ENCODE measurements around the gene SLC9C1.

The SLC9C1 gene

DNA sequence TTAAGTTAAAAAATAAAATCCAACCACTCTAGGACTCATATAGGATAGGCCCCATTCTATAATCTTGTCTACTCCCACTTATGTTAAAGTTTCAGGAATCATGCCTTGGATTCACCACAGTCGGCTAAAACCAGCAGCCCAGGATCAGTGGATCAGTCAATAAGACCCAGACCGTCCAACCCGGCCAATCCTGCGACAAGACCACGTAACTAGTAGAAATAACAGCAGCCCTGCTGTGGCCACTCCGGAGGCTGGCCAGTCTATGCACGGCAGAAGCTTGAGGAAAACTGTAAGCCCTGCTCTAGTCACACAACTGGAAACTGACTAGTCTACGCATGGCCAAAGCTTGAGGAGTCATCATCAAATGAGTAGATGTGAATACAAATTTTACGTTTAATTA lies 12.8 kb upstream of the SLC9C1 start:
- no peak for DNase-seq (ENCODE audit: low read depth)

DNA sequence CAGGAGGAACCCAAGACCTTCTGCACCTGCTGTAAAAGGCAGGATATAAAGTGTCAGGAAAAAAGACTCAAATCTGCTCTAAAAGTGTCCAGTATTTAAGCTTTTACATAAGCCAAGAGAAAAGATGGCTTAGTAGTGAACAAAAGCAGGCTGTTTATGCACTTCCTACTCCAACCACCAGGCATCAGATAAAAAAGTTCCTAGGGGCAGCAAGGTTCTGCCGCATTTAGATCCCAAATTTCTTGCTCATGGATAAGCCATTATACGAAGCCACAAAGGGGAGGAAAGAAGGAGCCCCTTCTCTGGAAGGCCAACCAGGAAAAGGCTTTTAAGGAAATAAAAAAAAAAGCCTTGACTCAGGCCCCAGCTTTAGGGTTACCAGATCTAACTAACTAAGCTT lies 10.6 kb upstream of the SLC9C1 start:
- no peak for DNase-seq (ENCODE audit: low read depth)

DNA sequence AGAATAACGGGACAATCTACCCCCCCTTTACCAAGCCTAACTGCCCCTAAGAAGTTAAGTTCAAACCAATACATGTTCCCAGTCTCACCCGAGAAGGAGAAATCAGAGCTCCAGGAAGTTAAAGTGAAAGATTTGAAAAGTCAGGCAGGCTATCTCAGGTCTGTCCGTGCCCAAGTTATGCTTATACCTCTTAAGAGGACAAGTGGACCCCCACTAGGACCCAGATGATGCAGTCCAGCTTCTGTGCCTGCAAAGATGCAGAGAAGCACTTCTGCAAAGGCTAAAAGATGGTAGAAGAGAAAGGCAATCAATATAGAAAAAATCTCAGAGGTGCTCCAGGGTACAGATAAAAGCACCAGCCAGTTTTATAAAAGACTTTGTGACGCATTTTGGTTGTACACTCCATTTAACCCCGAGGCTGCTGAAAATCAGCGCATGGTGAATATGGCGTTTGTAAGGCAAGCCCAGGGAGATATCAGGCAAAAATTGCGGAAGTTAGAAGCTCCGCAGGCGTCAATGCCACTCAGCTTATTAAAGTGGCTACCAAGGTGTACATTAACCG lies 9.8 kb upstream of the SLC9C1 start:
- no peak for DNase-seq (ENCODE audit: low read depth)

DNA sequence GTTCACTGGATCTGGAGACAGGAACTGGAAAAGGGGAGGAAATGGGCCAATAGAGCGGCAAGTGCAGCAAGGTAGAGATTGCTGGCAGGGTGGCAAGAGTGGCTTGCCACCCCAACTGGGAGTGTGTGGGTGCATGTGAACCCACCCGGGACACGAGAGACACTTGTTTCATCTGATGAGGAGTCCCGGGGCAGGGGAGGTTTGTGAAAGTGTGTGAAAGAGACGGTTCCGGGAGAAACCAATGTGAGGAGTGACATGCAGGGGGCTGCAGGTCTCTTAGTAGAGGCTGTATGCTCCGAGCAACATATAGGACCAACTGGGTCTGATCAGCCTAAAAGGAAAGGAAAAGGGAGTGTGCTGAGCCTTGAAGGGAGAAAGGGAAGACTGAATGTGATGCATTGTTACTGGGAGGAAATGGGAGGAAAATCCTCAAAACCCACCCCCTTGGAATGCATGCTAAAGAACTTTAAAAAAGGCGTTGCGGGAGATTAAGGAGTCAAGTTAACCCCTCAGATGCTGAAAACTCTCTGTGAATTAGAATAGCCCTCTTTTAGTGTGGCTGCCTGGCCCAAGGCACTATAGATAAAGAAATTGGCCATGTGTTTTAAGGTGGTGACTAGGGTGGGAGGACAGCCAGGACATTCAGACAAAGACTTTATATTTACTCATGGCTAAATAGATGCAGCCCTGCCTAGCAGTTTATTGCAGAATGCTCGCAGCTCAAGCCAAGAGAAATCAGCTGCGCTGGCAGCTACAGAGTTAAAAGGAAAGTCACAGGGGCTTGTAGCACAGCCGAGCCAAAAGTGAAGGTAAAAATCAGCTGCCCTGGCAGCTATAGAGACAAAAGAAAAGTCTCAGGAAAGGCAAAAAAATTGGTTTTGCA lies 9.1 kb upstream of the SLC9C1 start:
- DNase-seq (ENCODE audit: low read depth), result no peak

DNA sequence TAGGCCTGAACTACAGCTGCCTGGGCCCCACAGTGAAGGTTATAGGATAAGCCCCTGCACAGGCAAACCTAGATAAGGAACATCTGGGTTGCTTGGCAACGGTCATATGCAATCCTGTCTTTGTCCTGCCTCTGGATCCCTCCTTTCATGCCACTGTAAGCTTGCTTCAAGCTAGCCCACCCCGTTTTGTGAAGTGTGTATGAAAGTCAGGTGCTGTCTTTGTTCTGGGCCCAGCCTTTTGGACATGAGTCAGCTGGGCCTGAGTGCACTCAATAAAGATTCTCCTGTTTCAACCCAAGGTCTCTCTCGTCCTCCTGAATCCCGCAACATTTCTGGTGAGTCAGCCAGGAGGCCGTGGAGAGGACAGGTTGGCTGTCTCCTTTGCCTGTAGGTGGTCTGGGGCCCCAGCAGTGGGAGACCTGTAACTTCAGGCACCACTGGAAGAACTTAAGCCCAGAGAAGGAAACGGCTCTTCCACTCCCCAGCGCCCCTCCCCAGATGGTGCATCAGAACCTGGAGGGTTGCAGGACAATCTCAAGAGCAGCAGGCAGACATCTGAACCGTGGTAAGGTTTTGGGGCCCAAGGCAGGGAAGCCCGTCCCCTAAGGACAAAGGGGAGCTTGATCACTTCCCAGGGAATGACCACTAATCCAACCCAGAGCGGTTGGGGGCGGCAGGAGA lies 8.3 kb upstream of the SLC9C1 start:
- no peak for DNase-seq (ENCODE audit: low read depth)

DNA sequence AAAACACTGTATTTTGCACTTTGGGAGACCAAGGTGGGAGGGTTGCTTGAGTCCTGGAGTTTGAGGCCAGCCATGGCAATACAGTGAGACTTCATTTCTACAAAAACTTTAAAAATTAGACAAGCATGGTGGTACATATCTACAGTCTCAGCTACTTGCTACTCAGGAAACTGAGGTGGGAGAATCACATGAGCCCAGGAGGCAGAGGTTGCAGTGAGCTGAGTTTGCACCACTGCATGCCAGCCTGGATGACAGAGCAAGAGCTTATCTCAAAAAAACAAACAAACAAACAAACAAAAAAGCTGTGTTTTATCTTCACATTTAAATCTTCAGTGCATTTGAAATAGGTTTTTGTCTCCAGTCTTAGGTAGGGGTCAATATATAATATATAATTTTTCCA lies 4.8 kb upstream of the SLC9C1 start:
- no peak for DNase-seq (ENCODE audit: low read depth)

DNA sequence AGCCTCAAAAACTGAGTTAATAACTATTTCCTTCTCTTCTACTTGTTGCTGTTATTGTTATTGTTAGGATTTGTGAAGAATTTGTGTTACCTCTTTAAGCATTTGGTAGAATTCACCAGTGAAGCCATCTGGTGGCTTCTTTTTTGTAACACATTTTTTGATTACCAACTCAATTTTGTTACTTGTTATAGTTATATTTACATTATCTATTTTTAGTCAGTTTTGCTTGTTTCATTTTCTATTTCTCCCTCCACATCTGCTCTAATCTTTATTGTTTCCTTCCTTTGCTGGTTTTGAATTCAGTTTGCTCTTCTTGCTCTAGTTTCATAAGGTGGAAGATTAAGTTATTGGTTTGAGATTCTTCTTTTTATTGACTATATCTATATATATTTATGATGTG lies 3.7 kb upstream of the SLC9C1 start:
- DNase-seq (ENCODE audit: low read depth), result no peak

DNA sequence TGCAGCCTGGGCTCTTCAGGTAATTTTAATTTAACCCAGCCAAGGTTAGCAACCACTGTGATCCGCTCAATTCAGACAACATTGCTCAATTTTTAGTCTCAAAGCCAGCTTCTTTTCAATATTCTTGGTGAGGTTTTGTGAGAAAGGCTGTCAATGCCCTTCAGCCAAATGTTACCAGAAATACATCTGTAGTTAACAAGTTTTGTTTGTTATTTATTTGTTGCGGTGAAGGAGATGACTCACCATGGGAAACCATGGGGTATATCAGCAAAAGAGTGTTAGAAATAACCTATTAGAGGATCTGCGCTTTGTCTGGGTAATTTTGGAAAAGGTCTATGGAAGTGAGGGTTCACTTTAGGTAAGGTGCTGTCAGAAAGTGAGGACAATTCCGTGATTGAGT lies 5.0 kb downstream of the SLC9C1 start:
- no peak for DNase-seq (ENCODE audit: low read depth)

DNA sequence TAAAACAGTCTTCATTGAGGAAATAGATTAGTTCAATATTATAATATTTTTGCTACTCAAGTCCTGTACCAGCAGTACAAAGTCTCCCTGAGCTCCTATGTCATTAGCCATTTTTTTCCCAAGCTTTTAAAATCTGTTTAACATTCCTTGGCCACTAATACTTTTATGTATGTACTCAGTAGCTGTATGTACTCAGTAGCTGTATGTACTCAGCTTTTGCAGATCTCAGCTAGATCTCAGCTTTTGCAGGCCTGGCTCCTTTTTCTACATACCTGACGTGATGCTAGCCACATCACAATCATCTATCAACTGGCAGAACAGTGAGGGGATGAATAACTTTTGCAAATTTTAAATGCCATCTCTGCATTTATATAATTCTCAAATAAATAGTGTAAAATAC lies 13.8 kb downstream of the SLC9C1 start:
- no peak for DNase-seq (ENCODE audit: low read depth)

DNA sequence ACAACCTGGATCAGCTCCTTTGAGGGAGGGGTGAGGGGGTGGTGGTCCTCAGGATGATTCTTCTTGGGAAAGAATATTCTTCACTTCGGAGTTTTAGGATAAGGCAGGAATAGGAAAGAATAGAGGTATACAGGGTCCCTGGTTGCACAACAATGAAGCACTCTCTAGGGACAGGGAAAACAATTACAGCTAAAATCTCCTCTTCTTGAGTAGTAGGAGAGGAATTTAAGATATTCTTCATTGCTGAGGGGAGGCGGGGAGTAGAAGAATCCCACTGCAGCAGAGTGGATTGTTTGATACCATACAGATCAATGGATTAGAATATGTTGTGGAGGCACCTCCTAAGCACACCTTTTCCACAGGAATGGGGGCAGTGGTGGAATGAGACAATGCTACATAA lies 20.5 kb downstream of the SLC9C1 start:
- DNase-seq (ENCODE audit: low read depth), result no peak

DNA sequence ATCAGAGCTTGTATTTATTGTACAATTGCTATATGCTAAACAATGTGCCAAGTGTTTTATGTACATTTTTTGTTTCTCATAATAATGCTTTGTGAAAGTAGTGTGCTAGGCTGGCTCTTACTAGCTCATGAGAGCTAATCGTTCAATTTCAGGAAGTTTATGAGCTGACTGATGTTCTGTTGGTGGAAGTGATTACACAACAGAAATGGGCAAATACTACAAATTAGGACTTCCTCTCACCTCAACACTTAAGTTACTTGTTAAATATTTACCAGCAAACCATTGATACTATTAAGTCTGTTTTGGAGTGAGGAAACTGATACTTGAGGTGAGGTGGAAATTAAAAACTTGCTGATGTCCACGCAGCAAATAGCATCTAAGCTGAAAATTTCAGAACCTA lies 32.3 kb downstream of the SLC9C1 start:
- no peak for DNase-seq (ENCODE audit: low read depth)

DNA sequence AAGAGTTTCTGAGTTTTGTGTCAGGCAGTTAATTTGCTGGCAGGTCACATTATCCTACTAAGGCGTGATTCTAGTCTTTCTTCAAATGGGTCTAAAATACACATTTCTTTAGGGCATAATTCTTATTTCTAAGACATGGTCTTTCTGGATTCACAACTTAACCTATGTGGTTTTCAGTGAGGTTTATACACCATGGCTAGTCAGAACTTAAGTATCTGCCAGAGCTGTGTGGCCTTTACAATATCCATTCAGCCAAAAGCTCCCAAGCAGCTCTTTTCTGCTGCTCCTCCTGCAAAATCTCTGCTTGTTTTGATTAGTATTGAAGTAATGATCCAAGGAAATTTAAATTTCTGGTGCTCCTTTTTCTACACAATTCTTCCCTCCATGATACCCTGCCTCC lies 33.5 kb downstream of the SLC9C1 start:
- DNase-seq (ENCODE audit: low read depth), result no peak

DNA sequence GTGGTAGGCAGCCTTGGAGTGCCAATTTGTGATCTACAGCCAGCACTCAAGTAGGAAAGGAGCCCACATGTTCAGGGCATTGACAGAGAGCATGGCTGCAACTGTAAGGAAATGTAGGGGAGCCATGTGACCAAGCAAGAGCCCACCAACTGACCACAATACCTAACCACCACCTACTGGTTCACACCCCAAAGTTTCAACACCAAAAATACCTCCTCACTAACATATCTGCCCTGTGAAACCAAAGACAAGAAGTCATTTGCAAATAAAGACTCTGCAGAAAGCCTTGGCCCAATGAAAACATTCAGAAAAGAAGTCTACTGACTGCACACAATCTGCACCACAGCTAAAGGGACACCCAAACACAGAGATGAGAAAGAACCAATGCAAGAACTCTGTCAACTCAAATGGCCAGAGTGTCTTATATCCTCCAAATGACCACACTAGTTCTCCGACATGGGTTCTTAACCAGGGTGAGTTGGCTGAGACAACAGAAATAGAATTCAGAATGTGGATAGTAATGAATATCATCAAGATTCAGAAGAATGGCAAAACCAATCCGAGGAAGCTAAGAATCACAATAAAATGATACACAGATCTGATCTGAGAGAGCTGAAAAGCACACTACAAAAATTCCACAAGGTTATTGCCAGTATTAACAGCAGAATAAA lies 40.6 kb downstream of the SLC9C1 start:
- no peak for DNase-seq (ENCODE audit: low read depth)

DNA sequence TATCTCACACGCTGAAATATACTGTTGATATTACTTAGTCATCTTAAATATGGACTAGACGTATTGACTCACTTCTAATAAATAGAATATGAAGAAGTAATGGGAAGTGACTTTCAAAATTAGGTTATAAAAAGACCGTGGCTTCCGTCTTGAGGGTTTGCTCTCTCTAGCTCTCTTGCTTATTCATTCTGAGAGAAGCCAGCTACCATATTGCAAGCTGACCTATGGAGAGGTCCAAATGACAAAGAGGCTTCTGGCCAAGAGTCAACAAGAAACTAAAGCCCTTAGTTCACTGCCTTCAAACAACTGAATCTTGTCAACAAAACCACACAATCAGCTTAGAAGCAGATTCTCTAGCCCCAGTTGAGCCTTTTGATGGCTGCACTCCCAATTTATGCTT lies 46.1 kb downstream of the SLC9C1 start:
- no peak for DNase-seq (ENCODE audit: low read depth)

DNA sequence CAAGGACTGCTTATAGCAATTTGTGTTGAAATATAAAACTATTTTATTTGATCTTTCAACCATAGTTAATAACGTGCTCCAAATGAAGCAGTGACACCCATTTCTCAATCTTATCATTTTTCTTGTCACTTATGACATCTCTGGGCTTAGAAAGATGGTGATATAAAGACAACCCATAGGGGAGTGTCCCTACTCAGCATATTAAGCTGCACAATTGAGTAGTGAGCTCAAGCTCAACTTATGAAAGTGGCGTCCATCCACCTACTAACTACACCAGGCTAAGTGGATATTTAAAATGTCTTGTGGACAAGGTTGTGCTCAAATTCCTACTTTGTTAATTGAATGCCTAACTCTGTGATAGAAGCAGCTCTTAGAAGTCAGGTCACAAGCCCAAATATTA lies 46.7 kb downstream of the SLC9C1 start:
- DNase-seq (ENCODE audit: low read depth), result no peak

DNA sequence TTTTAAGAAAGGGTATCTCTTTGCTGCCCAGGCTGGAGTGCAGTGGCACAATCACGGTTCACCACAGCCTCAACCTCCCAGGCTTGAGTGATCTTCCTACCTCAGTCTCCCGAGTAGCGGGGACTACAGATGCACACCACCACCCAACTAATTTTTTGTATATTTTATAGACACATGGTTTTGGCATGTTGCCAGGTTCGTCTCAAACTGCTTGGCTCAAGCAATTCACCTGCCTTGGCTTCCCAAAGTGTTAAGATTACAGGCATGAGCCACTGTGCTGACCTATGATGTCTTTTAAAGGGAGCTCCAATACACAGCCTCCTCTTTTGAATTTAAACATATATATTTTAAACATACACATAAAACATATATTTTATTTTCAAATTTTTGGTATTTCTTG lies 60.9 kb downstream of the SLC9C1 start:
- no peak for DNase-seq (ENCODE audit: low read depth)

DNA sequence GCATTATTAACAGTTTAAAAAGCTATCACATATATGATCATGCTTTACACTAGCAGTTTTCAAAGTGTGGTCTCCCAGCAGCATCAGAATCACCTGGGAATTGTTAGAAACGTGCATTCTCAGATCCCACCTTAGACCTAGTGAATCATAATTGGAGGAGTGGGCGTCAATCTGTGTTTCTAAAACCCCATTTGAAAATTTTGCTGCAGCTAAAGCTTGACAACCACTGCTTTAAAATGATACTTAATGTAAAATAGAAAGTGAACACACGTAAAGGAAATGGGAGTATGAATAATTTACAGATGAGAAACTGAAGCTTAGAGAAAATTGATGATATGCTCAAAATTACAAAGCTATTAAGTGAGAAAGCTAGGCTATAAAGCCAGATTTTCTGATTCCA lies 62.3 kb downstream of the SLC9C1 start:
- no peak for DNase-seq (ENCODE audit: low read depth)

DNA sequence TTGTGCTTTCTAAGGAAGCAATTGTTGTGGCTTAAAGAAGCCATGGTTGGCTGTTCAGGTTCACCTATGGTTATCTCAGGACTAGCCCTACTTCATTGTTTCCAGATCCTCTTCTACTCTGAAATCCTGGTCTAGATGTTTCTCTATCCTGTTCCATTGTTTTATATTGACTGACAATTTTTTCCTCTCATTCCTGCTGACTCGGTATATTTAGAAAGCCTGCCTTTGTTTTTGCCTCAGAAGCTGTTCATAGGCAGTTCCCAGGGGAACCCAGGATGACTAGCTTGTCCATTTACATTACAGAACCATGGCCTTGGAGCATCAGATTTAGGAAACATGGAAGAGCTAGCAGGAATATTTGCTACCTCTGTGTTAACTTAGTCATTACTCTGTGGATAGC lies 64.0 kb downstream of the SLC9C1 start:
- no peak for DNase-seq (ENCODE audit: low read depth)

DNA sequence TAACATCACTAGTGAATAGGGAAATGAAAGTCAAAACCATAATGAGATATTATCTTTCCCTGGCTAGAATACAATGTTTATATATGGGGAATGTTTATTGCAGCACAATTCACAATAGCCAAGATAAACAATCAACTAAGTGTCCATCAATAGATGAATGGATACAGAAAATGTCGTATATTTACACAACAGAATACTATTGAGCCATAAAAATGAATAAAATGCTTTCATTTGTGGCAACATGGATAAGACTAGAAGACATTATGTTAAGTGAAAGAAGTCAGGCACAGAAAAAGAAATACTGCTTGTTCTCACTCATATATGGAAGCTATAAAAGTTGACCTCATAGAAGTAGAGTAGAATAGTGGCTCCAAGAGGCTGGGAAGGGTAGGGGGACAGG lies 65.2 kb downstream of the SLC9C1 start:
- no peak for DNase-seq (ENCODE audit: low read depth)

DNA sequence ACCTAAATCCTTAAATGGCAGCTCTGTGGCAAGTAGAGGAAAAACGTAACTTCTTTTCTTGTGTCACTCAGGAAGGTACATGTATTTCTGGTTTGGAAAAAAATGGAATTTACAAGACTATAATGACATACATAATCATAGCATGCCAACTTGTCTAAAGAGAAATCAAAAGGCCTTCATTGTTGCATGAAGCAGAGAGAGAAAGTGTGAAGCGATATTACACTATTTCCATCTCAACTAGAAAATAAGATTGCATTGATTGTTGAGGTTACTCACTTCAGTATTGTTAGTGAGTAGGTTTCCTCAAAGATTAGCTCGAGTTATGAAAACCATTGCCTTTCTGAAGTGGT lies 93.7 kb downstream of the SLC9C1 start:
- DNase-seq (ENCODE audit: low read depth), result no peak

DNA sequence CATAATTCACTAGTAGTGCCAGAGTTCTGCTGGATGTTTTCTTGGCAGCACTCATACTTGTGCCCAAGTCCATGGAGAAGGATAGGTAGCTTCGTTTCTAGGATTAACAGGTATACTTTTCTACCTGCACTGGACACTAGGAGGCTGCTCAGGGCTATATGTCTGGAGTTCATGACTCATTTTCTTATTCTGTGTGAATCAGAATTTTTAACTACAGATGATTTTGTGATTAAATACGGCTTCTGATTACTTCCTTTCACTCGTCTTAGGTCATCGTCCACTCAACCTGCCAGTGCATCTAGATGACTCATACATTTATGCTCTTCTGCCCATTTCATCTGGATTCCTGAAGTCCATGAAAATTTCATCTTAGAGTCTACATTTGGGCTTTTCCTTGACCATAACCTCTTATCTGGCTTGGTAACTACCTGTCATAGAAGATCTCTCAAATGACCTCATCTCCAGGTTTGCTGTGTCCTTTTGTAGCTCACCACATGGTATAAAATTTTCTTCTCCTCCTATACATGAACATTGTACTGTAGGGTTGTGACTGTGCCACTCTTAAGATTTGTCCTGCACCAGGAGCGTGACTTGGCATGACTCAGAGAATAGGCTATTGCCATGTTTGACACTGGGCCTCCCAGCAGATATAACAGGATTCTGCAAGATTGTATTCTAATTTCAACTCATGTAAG lies 94.2 kb downstream of the SLC9C1 start:
- DNase-seq (ENCODE audit: low read depth), result no peak

DNA sequence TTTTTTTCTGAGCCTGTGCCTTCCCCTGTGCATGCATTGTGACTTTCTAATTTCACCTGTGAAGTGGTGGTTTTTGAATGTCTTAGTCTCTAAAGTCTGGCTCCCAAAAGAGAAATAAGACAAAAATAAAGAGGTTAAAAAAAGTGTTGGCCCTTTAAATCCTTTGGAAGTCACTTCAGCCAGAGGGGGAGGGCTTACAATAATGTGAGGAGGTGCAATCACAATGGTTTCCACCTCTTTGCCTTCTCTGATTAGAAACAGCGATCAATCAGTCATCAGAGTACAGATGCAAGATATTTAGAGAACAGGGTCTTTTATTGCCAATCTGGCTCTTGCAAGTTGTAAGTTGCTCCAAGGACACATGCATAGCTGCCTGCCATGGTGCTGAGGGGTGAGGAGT lies 96.9 kb downstream of the SLC9C1 start:
- DNase-seq (ENCODE audit: low read depth), result no peak
